ENCODE results near the gene NIPBL. TPM values are rescaled to one million over a fixed set of nuclear protein-coding genes. Genes with fewer than 3 reads are reported as not detected.
"Not testable (repeated sequence)": the region's sequence is repeated elsewhere in the genome, so short reads cannot be mapped to it uniquely, and the experiment has no call there.

Gene NIPBL
- total and polyA plus RNA-seq, 5 experiments from 2014 or later: 13.8 to 127 (median 36.4) TPM

DNA sequence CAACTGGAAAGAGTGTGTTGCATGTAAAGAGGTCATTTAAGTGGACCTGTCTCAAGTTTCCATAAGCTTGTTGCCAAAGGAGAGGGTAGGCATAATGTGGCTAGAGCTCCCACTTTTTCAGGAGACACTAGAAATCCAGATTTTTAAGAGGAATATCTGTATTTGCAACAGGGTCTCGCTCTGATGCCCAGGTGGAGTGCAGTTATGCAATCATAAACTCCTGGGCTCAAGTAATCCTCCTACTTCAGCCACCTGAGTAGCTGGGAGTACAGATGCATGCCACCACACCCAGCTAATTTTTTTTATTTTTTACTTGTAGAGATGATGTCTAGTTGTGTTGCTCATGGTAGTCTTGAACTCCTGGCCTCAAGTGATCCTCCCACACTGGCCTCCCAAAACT lies 183.5 kb downstream of the NIPBL start:
- H3K4me1 Mint-ChIP-seq: peaks cover 0 to 5% (median 0%) of the 10 kb centered on the region in 4 donors
- peaks cover 0 to 86% (median 20%) of the 10 kb centered on the region in 3 donors for H3K36me3 Mint-ChIP-seq
- no peaks in the 10 kb centered on the region for H3K9me3 Mint-ChIP-seq
- H3K27me3 Mint-ChIP-seq: no peaks in the 10 kb centered on the region
- peak overlapping the region in 8 of 10 donors; percentile 1 to 66 (median 33) for H3K27ac Mint-ChIP-seq
- DNase-seq (no peak), ATAC-seq (no peak)
- POLR2A ChIA-PET: no interaction called here
- no peak overlapping the region for H3K4me3 Mint-ChIP-seq

DNA sequence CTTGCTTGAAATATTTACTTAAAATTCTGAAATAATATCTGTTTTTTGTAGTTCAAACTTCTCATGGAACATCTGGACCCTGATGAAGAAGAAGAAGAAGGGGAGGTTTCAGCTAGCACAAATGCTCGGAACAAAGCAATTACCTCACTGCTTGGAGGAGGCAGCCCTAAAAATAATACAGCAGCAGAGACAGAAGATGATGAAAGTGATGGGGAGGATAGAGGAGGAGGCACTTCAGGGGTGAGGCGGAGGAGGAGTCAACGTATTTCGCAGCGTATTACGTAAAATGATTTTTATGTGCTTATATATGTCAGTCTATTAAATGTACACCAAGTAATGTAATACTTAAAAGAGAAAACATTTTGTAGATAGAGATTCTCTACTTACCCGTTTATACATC lies 187.2 kb downstream of the NIPBL start:
- no peaks in the 10 kb centered on the region for H3K9me3 Mint-ChIP-seq
- ATAC-seq (no peak), DNase-seq (no peak)
- peak overlapping the region in 1 of 10 donors; percentile 47 for H3K27ac Mint-ChIP-seq
- H3K4me3 Mint-ChIP-seq: no peak overlapping the region
- no peaks in the 10 kb centered on the region for H3K27me3 Mint-ChIP-seq
- POLR2A ChIA-PET: no interaction called here
- H3K4me1 Mint-ChIP-seq: no peaks in the 10 kb centered on the region
- peaks cover 0 to 62% (median 14%) of the 10 kb centered on the region in 3 donors for H3K36me3 Mint-ChIP-seq

DNA sequence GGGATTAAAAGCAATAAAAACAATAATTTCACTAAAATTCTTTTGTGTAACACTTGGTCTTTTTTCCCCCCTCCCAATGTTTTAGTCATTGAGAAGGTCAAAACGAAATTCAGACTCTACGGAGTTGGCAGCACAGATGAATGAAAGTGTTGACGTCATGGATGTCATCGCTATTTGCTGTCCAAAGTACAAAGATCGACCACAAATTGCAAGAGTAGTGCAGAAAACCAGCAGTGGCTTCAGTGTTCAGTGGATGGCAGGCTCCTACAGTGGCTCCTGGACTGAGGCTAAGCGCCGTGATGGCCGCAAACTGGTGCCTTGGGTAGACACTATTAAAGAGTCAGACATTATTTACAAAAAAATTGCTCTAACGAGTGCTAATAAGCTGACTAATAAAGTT lies 187.9 kb downstream of the NIPBL start:
- DNase-seq: no peak
- no peak overlapping the region for H3K4me3 Mint-ChIP-seq
- H3K27ac Mint-ChIP-seq: peak overlapping the region in 1 of 10 donors; percentile 44
- POLR2A ChIA-PET: no interaction called here
- peaks cover 0 to 57% (median 11%) of the 10 kb centered on the region in 3 donors for H3K36me3 Mint-ChIP-seq
- ATAC-seq: no peak
- H3K4me1 Mint-ChIP-seq: no peaks in the 10 kb centered on the region
- H3K9me3 Mint-ChIP-seq: no peaks in the 10 kb centered on the region
- H3K27me3 Mint-ChIP-seq: no peaks in the 10 kb centered on the region

DNA sequence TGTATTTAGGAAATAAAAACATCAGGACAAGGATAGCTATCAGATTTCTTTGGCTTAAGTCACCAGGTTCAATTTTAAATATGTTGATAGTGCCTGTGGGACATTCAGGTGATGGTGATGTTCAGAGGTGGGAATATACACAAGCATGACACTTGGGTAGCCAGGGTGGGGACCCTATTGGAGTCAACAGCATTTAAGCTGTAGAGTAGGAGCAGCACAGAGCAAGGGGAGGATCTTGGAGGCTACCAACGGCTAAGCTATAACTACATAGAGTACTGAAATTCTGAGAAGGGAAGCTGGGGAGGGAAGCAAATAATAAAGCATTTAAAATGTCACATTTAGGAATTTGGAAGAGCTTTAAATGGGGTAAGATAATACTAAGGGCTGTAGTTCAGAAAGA lies 194.9 kb downstream of the NIPBL start:
- no peaks in the 10 kb centered on the region for H3K4me1 Mint-ChIP-seq
- H3K27me3 Mint-ChIP-seq: no peaks in the 10 kb centered on the region
- no peak overlapping the region for H3K27ac Mint-ChIP-seq
- POLR2A ChIA-PET: no interaction called here
- H3K9me3 Mint-ChIP-seq: no peaks in the 10 kb centered on the region
- H3K4me3 Mint-ChIP-seq: no peak overlapping the region
- no peak for DNase-seq
- no peak for ATAC-seq
- H3K36me3 Mint-ChIP-seq: peaks cover 0 to under 1% (median 0%) of the 10 kb centered on the region in 3 donors

DNA sequence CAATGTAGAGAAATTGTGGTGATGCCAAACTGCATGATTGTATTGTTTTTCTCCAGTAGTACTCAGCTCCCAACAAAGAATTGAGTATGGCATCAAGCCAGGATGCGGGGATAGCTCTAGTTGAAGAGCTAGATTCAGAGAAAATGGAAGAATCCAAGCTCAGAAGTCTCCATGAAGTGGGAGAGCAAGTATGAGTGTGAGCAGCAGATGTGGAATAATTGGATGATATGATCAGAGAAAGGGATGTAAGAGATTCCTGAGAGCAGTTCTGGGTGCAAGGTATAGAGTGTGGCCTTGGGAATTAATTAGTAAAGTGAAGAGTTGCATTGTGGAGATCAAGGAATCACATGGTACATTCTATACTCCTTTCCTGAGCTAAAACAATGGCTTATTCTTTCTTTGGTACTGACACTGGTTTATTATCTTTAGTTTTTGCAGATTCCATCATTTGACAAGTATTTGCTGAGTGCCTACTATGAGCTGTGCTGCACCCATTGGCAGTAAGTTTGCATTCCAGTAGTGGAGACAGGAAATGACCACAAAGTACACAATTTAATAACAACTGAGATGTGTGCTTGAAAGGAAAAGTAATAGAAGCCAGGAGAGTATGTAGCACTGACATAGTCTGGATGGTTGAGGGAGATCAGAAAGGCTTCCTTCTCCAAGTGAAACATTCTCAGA lies 195.5 kb downstream of the NIPBL start:
- no peak for ATAC-seq
- Mint-ChIP-seq H3K36me3 (no peaks in the 10 kb centered on the region), H3K9me3 (no peaks in the 10 kb centered on the region), H3K27me3 (no peaks in the 10 kb centered on the region), H3K4me1 (no peaks in the 10 kb centered on the region), H3K27ac (no peak overlapping the region), H3K4me3 (no peak overlapping the region)
- DNase-seq: no peak
- POLR2A ChIA-PET: no interaction called here

DNA sequence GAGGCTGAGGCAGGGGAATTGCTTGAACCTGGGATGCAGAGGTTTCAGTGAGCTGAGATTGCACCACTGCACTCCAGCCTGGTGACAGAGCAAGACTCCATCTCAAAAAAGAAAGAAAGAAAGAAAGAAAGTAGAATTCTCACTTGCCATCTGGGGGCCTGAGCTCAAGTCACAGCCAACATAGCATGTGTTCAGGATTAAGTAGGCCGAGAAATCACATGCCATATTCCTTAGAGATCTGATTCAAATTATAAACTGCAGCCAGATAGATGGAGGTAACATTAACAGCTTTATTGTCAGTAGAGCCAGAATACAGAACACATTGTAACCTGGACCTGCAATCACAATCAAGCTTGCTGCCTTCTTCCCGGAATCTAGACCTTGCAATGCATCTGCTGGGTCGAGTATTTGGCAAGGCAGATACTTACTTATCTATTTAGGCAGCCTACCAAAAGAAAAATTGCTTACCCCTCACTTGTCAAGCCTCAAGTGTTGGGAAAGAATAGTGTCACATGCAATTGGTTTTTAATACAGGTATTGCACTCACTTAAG lies 198.9 kb downstream of the NIPBL start:
- H3K4me3 Mint-ChIP-seq: no peak overlapping the region
- H3K9me3 Mint-ChIP-seq: peaks cover 0 to 4% (median 0%) of the 10 kb centered on the region in 9 donors
- H3K4me1 Mint-ChIP-seq: no peaks in the 10 kb centered on the region
- no peak for DNase-seq
- ATAC-seq: no peak
- POLR2A ChIA-PET: no interaction called here
- H3K36me3 Mint-ChIP-seq: peaks cover 0 to 19% (median 18%) of the 10 kb centered on the region in 3 donors
- no peak overlapping the region for H3K27ac Mint-ChIP-seq
- H3K27me3 Mint-ChIP-seq: no peaks in the 10 kb centered on the region

DNA sequence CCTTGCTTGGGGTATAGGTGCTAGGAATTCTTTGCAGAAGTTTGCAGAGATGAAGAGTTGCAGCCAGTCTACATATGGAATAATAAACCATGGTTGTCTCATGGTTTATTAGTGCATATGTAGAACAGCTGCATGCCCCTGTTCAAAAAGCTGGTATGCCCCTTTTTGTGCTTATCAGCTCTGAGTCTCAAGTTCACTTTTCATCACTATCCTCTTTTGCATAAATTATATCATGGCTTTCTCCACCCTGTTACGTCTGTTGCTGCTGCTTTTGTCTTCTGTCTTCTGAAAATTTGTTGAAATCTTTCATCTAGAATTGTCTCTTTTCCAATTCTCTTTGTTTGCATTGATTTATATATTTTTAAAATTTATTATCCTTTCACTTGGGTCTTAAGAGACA lies 200.6 kb downstream of the NIPBL start:
- H3K27me3 Mint-ChIP-seq: no peaks in the 10 kb centered on the region
- POLR2A ChIA-PET: no interaction called here
- peaks cover 0 to 29% (median 24%) of the 10 kb centered on the region in 3 donors for H3K36me3 Mint-ChIP-seq
- ATAC-seq: no peak
- no peaks in the 10 kb centered on the region for H3K4me1 Mint-ChIP-seq
- H3K9me3 Mint-ChIP-seq: peaks cover 0 to 4% (median 0%) of the 10 kb centered on the region in 9 donors
- H3K27ac Mint-ChIP-seq: no peak overlapping the region
- no peak for DNase-seq
- H3K4me3 Mint-ChIP-seq: no peak overlapping the region

DNA sequence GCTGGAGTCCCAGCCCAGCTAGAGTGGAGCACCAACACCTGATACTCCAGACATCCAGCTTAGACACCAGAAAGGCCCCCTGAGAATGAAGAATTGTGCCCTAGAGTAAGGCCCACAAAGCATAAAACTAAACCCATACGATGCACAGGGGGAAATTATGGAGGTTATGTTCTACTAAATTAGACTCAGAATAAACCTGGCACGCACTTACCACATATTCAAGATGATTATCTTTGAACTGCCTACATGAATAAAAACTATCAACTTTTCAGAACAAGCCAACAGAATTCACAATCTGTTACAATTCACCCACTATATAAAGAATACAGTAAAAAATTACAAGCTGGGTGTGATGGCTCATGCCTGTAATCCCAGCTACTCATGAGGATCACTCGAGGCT lies 204.1 kb downstream of the NIPBL start:
- H3K9me3 Mint-ChIP-seq: peaks cover 0 to 4% (median 0%) of the 10 kb centered on the region in 9 donors
- ATAC-seq (no peak), DNase-seq (no peak)
- no peak overlapping the region for H3K27ac Mint-ChIP-seq
- POLR2A ChIA-PET: no interaction called here
- H3K4me1 Mint-ChIP-seq: peaks cover 0 to 1% (median 0%) of the 10 kb centered on the region in 4 donors
- no peaks in the 10 kb centered on the region for H3K27me3 Mint-ChIP-seq
- peaks cover 9 to 44% (median 41%) of the 10 kb centered on the region in 3 donors for H3K36me3 Mint-ChIP-seq
- no peak overlapping the region for H3K4me3 Mint-ChIP-seq

DNA sequence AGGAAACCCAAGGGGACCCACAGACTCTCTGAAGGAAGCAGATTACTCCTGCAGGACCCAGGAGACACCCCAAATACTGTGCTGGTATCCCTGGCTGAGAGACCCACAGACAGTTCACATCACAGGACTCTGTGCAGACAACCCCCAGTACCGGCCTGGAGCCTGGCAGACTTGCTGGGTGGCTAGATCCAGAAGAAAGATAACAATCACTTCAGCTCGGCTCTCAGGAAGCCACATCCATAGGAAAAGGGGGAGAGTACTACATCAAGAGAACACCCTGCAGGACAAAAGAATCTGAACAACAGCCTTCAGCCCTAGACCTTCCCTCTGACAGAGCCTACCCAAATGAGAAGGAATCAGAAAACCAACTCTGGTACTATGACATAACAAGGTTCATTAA lies 206.4 kb downstream of the NIPBL start:
- H3K4me3 Mint-ChIP-seq, H3K27ac Mint-ChIP-seq, H3K4me1 Mint-ChIP-seq, POLR2A ChIA-PET, H3K9me3 Mint-ChIP-seq, DNase-seq, ATAC-seq, H3K27me3 Mint-ChIP-seq: not testable (repeated sequence)
- peaks cover 9 to 55% (median 46%) of the 10 kb centered on the region in 3 donors for H3K36me3 Mint-ChIP-seq

DNA sequence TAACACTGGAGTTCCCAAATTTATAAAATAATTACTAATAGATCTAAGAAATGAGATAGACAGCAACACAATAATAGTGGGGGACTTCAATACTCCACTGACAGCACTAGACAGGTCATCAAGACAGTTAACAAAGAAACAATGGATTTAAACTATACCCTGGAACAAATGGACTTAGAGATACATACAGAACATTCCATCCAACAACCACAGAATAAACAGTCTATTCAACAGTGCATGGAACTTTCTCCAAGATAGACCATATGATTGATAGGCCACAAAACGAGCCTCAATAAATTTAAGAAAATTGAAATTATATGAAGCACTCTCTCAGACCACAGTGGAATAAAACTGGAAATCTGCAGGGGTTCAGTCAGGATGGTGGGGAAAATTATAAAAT lies 209.5 kb downstream of the NIPBL start:
- DNase-seq, POLR2A ChIA-PET, ATAC-seq, H3K4me3 Mint-ChIP-seq, H3K27me3 Mint-ChIP-seq, H3K9me3 Mint-ChIP-seq, H3K27ac Mint-ChIP-seq, H3K4me1 Mint-ChIP-seq: not testable (repeated sequence)
- peaks cover 9 to 33% (median 24%) of the 10 kb centered on the region in 3 donors for H3K36me3 Mint-ChIP-seq

DNA sequence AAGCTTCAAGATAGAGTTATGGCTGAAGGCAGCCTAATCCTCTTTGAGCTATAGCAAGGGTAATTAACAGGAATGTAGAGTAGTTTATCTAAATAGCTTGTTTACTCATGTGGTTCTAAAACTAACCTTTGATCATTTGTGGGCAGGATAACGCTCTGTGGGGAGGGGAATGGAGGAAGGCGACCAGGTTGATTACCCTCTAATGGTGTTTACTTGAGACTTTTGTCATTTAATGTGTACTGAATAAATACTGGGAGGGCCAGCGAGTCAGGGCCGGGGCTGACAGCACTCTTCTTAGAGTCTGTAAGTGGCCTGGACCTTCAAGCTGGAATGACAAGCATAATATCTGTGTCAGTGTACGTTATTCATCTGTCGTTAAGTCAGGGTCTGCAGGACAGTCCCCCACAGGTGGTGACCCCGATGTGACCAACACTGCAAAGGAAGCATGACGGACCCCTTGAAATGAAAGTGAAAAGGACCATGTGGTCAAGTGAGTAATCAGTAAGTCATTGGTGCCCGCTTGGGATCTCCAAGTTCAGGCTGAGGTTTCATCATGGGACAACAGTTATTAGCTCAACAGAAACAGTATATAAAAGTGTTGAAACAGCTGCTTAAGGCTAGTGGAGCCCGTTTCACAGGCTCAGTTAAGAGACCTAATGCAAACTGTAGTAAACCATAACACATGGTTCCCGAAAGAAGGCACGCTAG lies 210.1 kb downstream of the NIPBL start:
- H3K4me1 Mint-ChIP-seq: peaks cover 0 to 4% (median 0%) of the 10 kb centered on the region in 4 donors
- POLR2A ChIA-PET: no interaction called here
- H3K4me3 Mint-ChIP-seq: no peak overlapping the region
- peaks cover 0 to 4% (median 0%) of the 10 kb centered on the region in 9 donors for H3K9me3 Mint-ChIP-seq
- ATAC-seq (no peak), DNase-seq (no peak)
- peaks cover 9 to 32% (median 24%) of the 10 kb centered on the region in 3 donors for H3K36me3 Mint-ChIP-seq
- no peaks in the 10 kb centered on the region for H3K27me3 Mint-ChIP-seq
- no peak overlapping the region for H3K27ac Mint-ChIP-seq

DNA sequence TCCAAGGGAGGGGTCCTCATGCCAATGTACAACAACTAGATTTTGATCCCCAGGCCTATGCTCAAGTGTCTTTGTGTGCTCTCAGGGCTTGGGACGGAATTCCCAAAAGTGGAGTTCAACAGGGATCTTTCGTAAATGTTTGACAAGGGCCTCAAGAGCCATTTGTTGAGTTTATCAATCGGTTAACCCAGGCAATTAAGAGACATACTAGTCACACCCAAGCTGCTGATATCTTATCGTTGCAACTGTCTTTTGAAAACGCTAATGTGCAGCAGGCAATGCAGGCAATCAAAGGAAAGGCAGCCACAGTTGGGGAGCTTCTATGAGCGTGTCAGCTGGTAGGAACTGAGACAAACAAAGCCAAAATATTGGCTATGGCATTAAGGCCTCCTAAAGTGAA lies 211.4 kb downstream of the NIPBL start:
- no peak for DNase-seq
- no peaks in the 10 kb centered on the region for H3K27me3 Mint-ChIP-seq
- H3K4me1 Mint-ChIP-seq: peaks cover 0 to 4% (median 0%) of the 10 kb centered on the region in 4 donors
- no peak overlapping the region for H3K27ac Mint-ChIP-seq
- H3K9me3 Mint-ChIP-seq: peaks cover 0 to 4% (median 0%) of the 10 kb centered on the region in 9 donors
- peaks cover 9 to 25% (median 19%) of the 10 kb centered on the region in 3 donors for H3K36me3 Mint-ChIP-seq
- POLR2A ChIA-PET: no interaction called here
- no peak for ATAC-seq
- H3K4me3 Mint-ChIP-seq: no peak overlapping the region

DNA sequence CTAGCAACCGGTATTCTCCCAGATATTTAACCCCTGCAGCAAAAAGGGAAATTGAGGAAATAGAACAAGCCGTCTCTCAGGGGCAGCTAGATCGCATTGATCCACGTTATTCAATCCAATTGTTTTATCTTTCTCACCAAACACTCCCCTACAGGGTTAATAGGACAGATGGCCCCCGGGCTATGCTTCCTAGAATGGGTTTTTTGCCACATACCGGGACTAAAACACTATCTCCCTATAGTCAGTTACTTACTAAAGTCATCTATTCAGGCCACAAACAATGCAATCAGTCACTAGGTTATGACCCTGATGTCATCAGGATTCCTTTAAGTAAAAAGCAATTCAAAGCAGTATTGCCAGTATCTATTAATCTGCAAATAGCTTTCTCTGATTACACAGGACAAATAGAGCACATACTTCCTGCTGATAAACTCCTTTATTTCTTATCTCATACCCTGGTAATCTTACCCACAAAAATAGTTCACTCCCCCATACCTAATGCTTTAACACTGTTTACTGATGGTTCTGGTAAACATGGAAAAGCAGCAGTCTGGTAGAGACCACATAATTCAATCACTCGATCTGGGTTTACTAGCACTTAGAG lies 213.7 kb downstream of the NIPBL start:
- peaks cover 0 to 2% (median 0%) of the 10 kb centered on the region in 4 donors for H3K4me1 Mint-ChIP-seq
- POLR2A ChIA-PET: no interaction called here

More for the DNA sequence above, 213.7 kb downstream of the NIPBL start:
- DNase-seq (no peak), ATAC-seq (no peak)
- peaks cover 3 to 25% (median 12%) of the 10 kb centered on the region in 3 donors for H3K36me3 Mint-ChIP-seq
- no peaks in the 10 kb centered on the region for H3K27me3 Mint-ChIP-seq
- peaks cover 0 to 7% (median 0%) of the 10 kb centered on the region in 9 donors for H3K9me3 Mint-ChIP-seq
- H3K27ac Mint-ChIP-seq: no peak overlapping the region
- no peak overlapping the region for H3K4me3 Mint-ChIP-seq
